Suppressor macrophage (primary cell): Measurements from ENCODE around the gene HMG20A.
A peak's percentile ranks its signal among the peaks of the same experiment; 100 is the strongest.
"Not testable (repeated sequence)": the region's sequence is repeated elsewhere in the genome, so short reads cannot be mapped to it uniquely, and the experiment has no call there.

Experiments
- DNase-seq, 4 experiments: peaks; one replicate each; pipeline ENCODE4 v3.0.0-alpha.2; 2020 to 2022

Gene HMG20A

DNA sequence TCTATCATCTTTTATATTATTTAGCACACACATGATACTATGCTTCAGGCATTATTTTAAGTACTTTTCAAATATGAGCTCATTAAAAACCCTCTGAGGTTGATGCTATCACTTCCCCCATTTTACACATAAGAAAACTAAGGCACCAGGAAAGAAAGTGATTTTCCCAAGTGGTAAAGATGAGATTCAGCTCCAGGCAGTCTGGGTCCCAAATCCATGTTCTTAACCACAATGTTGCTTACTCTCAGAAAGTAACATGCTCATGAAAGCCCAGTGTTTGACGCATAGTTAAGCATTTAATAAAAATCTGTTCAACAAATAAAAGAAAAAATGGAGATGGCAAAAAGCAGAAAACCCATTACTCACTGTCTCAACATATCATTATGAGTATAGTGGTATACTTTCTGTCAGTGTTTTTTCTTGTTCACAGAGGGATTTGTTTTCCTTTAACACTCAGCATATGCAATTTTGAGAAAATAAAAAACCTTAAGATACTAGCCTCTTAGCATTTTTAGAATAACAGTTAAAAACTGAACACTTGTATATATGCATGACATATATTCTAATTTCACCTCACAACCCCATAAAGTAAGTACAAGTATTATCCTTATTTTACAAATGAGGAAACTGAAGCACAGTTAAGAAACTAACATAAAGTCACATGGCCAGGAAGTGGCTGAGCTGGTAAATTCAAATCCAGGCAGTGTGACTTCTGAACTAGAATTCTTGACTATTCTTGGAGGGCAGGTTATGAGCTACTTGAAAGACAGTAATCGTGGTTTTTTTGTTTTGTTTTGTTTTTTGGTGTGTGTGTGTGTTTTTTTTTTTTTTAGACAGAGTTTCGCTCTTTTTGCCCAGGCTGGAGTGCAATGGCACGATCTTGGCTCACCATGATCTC, 11.2 kb upstream of the HMG20A start:
- DNase-seq, result peak; percentile 46 to 80 (median 66)

GRCh38 chr15:77410157-77410500, 10.6 kb upstream of the HMG20A start:
- DNase-seq, result not testable (repeated sequence)

- no peak for DNase-seq
These were observed 9.7 kb upstream of the HMG20A start for GRCh38 chr15:77410701-77411618.

- DNase-seq, result no peak
These were observed 9.1 kb upstream of the HMG20A start for GRCh38 chr15:77411619-77411976.

DNA sequence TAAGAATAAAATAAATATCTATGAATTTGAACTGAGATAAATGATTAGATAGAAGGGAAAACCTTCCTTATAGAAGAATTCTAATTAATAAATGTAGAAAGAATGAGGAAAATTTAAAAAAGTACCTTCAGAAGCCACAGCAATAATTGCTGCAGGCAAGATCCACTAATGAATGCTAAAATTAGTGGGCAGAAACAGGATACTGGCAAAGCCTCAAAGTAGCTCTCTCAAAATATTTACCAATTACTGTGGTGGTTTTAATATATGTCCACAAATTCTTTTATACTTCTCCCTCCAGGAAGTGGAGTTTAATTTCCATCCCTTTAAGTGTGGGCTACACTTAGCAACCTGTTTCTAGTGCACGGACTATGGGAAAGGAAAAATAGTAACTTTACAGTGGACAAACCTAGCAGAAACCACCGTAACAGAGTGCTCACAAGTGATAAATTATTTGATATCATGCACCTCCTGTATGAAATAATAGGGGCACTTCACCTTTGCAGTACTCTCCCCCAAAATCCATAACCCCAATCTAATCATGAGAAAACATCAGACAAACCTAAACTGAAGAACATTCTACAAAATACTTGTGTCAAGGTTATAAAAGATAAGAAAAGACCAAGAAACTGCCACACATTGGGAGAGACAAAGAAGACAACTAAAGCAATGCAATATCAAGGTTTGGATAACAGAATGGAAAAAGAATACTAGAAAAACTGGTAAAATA, 7.6 kb upstream of the HMG20A start:
- DNase-seq, result no peak

DNA sequence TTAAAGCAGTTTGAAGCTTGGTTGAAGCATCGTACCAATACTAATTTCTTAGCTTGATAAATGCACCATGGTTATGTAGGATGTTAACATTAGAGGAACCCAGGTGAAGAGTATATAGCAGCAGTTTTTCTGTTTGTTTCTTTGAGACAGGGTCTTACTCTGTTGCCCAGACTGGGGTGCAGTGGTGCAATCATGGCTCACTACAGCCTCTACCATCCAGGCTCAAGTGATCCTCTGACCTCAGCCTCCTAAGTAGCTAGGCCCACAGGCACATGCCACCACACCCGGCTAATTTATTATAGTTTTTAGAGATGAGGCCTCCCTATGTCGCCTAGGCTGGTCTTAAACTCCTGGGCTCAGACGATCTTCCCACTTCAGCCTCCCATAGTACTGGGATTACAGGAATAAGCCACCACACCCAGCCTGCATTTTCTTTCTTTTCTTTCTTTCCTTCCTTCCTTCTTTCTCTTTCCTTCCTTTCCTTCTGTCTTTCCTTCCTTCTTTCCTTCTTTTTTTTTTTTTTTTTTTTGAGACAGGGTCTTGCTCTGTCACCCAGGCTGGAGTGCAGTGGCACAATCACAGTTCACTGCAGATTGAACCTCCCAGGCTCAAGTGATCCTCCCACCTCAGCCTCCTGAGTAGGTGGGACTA, 6.9 kb upstream of the HMG20A start:
- DNase-seq, result no peak

- no peak for DNase-seq
These were observed 5.8 kb upstream of the HMG20A start for GRCh38 chr15:77414789-77415442.

- peak in 2 of 4 experiments; percentile 23 to 38 for DNase-seq
These were observed 5.1 kb upstream of the HMG20A start for GRCh38 chr15:77415450-77416147.

- peak; percentile 30 to 63 (median 50) for DNase-seq
These were observed 4.6 kb upstream of the HMG20A start for GRCh38 chr15:77416148-77416455.

DNA sequence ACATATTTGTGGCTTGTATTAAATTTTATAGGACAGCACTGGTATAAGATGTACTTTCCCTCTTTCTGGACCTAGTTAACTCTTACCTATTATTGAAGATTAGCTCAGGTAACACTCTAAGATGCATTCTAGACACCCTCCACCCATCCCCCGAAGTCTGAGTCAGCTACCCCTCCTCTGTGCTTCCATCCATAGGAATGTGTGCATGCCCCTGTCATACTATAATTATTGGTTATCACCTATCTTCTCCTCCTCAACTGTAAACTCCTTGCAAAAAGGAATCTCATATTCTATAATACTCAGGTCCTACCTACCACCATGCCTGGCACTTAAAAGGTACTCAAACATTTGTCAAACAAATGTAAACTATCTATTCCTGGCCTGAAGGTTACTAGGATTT, 3.7 kb upstream of the HMG20A start:
- no peak for DNase-seq

DNA sequence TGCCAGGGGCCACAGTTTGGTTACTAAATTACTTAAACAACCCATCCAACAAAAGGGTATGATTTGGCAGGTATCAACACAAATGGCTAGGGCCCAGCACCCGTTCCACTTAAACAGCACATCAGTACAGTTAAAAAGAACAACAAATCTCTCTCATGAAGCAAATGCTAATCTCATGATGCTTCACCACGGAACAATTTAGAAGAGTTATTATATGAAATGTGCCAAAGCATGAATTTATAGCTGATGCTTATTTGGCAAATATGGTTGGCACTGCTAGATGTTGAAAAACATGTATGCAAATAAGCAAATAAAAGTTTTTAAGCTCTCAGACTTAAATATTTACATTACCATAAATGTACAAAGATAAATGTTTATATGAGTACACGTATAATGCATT, 3.1 kb upstream of the HMG20A start:
- DNase-seq, result no peak

DNA sequence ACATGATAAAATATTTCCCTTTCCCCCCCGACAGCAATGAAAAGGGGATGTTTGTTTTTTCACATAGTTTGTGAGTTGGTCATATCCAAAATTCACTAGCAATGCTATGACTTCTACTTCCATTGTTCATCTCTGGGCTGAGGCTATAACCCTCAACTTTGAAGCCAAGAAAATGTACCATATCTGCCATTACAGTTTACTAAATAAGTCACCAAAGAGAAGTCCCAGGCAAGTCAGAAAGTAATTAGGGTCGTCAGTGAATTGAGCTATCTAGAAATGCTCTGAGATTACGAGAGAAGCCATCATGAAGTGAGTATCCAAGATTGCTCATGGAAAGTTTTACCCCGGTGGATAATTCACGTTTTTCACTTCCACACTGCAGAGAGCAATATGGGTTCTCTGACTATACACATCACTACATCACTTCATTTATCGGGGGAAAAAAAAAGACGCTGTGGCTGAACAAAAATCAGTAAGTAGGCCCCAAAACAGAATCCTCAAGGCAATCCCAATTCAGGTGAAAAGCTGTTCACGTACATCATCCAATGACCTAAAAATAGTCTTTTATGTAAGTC, 2.2 kb upstream of the HMG20A start:
- DNase-seq, result peak in 1 of 4 experiments; percentile 5

DNA sequence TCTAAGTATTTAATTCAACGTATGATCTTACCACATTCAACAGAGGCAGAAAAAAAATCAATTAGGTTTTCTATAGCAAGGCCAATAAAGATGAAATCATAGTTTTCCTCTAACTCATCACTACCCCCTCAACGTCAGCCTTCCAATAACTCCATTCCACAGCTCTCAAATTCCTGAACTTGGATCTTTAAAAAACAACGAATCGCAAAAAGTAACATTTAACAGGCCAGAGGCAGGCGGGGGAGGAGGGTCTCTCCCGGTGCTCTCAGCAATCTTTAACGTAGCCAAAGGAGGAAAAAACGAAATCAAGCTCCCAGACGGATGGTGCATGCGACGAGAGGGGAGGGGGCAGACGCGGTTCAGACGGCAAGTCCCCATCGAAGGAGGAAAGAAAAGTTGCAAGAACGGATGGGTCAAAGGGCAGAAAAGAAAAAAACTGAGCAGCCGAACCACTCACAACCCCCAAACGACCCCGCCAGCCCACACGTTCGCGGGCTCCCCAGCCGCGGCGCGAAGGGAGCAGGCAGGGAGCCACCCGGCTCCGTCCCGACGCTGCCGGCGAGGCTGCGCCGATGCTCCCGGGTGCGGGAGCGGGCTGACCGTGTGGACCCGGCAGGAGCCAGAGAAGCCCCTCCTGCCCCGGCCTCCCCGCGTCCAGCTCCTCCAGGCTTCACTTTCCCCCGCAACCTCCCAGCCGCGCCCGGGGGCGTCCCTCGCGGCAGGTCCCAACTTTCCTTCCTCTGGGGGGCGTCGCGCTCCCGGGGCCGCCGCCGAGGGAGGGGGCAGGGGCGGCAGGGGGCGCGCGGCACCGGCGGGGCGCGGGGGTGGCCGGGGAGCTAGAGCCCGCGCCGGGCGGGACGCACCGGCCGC, 1.5 kb upstream of the HMG20A start:
- peak; percentile 32 to 74 (median 48) for DNase-seq

DNA sequence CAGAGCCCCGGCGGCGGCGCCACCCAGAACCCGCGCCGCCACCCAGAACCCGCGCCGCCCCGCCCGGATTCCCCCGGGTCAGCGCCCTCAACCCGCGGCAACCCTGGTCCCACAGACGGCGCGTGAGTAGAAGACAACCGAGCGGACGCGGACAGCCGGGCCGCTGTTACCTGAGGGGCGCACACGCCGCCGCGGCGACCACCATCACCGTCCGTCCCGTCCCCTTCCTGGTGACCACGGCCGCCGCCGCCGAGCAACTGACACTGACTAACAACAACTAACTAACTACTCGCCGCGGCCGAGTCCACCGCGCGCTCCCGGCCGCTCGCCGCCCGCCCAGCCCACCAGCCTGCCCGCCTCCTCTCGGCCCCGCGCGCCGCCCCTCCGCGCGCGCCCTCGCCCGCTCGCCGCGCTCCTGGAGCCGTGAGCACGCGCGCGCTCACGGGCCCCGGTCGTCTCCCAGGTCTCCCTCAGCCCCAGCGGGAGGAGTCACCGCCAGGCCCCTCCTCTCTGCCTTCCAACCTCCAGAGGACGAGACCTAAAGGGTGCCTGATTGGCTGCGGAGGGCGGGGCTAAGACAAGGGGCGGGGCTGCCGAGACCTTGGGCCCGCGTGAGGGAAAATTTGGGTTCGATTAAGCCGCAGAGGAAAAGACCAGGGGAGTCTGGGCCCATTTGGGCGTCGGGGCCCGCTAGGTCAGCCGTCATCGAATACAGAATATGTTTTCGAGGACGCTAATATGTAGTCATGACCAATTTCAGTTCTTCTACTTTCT, 665 bp upstream of the HMG20A start, which contains the start of gene PEAK1:
PEAK1 (minus strand) TSS at position 269 of the 774 bp plus-strand sequence. CDS start 238,178 bp downstream, outside the sequence.
- peak; percentile 99 to 100 (median 99) for DNase-seq

- DNase-seq, result peak in 1 of 4 experiments; percentile 39
These were observed 647 bp downstream of the HMG20A start for GRCh38 chr15:77421370-77421700.

- no peak for DNase-seq
These were observed 4.4 kb downstream of the HMG20A start for GRCh38 chr15:77425104-77425503.

GRCh38 chr15:77426377-77426776, 5.7 kb downstream of the HMG20A start:
- DNase-seq, result no peak

- no peak for DNase-seq
These were observed 6.2 kb downstream of the HMG20A start for GRCh38 chr15:77426871-77427270.

GRCh38 chr15:77430213-77430612, 9.5 kb downstream of the HMG20A start:
- DNase-seq, result no peak
